ENCODE data around the gene TFB1M. TPM values are rescaled to one million over a fixed set of nuclear protein-coding genes. Genes with fewer than 3 reads are reported as not detected.

TFB1M gene
- total and polyA plus RNA-seq, 4 donors = 9.7 to 27.9 (median 19.0) TPM

DNA sequence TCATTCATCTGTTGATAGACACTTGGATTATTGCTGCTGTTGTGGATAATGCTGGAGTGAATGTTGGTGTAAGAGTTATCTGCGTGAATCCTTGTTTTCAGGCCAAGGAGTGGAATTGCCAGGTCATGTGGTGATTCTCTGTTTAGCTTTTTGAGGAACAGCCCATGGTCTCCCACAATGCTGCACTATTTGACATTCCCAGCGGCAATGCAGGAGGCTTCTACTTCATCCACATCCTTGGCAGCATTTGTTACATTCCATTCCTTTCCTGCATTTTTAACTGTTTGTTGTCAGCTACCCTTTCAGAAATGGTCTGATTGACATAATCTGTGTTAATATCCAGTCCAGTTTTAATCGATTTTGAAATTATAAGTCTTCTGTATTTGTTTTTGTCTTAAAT is 102.2 kb downstream of the TFB1M start:
- no peak for DNase-seq
- Histone ChIP-seq H3K9me3 (ENCODE audit: control insufficient read depth in 4 of 4, insufficient read depth in 3 of 4, low read length in 3 of 4) (peaks cover 0 to 2% (median 0%) of the 10 kb centered on the region in 4 donors), H3K4me1 (ENCODE audit: control insufficient read depth in 5 of 5, insufficient read depth in 5 of 5, low read length in 5 of 5) (peaks cover 0 to 9% (median 0%) of the 10 kb centered on the region in 5 donors), H3K4me3 (no peak overlapping the region), H3K27me3 (ENCODE audit: control insufficient read depth in 3 of 3, insufficient read depth in 3 of 3, low read length in 2 of 3) (no peaks in the 10 kb centered on the region), H3K9ac (ENCODE audit: insufficient read depth in 1 of 2, low read length in 2 of 2) (no peak overlapping the region), H3K27ac (ENCODE audit: low read depth in 1 of 2, low read length in 1 of 2) (no peak overlapping the region), H3K36me3 (ENCODE audit: control insufficient read depth in 4 of 4, insufficient read depth in 4 of 4, low read length in 4 of 4) (peaks cover 0 to 6% (median 0%) of the 10 kb centered on the region in 4 donors)
- 81 to 89% methylated on average over 3 of the region's 3 CpGs for WGBS, 2 donors
- TF ChIP-seq, protein P1, sequence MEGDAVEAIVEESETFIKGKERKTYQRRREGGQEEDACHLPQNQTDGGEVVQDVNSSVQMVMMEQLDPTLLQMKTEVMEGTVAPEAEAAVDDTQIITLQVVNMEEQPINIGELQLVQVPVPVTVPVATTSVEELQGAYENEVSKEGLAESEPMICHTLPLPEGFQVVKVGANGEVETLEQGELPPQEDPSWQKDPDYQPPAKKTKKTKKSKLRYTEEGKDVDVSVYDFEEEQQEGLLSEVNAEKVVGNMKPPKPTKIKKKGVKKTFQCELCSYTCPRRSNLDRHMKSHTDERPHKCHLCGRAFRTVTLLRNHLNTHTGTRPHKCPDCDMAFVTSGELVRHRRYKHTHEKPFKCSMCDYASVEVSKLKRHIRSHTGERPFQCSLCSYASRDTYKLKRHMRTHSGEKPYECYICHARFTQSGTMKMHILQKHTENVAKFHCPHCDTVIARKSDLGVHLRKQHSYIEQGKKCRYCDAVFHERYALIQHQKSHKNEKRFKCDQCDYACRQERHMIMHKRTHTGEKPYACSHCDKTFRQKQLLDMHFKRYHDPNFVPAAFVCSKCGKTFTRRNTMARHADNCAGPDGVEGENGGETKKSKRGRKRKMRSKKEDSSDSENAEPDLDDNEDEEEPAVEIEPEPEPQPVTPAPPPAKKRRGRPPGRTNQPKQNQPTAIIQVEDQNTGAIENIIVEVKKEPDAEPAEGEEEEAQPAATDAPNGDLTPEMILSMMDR (IDR thresholded peaks at IDR 0.05; ENCODE audit: control extremely low read depth, extremely low read depth) = no peak
- ATAC-seq (ENCODE audit: insufficient read depth, low FRiP score) = no peak

DNA sequence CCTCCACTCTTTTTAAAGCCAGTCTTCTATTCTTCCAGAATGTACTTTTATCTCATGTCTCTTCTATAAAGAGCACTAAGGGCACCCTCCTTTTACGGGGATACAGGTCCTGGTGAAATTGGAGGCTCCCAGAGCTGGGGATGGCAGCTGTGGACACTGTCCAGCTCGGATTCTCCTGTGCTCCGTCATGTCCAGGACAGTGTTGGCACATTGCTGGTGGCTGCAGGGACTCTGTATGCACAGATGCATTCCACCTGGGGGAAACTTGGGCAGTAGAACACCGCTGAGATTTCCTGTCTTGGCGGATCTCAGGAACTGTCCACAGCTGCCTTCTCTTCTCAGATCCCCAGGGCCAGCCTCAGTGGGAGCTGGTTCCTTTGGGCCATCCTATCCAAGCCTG is 107.1 kb downstream of the TFB1M start:
- WGBS, 2 donors = 82 to 94% methylated on average over 5 of the region's 5 CpGs
- TF ChIP-seq, protein P1 (IDR thresholded peaks at IDR 0.05; ENCODE audit: control extremely low read depth, extremely low read depth) = no peak
- H3K27me3 ChIP-seq (ENCODE audit: control insufficient read depth in 3 of 3, insufficient read depth in 3 of 3, low read length in 2 of 3) = no peaks in the 10 kb centered on the region

More for the DNA sequence above, 107.1 kb downstream of the TFB1M start:
- Histone ChIP-seq H3K27ac (ENCODE audit: low read depth in 1 of 2, low read length in 1 of 2) (no peak overlapping the region), H3K36me3 (ENCODE audit: control insufficient read depth in 4 of 4, insufficient read depth in 4 of 4, low read length in 4 of 4) (peaks cover 0 to 6% (median 0%) of the 10 kb centered on the region in 4 donors), H3K4me3 (no peak overlapping the region), H3K9ac (ENCODE audit: insufficient read depth in 1 of 2, low read length in 2 of 2) (no peak overlapping the region), H3K9me3 (ENCODE audit: control insufficient read depth in 4 of 4, insufficient read depth in 3 of 4, low read length in 3 of 4) (peaks cover 0 to 2% (median 0%) of the 10 kb centered on the region in 4 donors), H3K4me1 (ENCODE audit: control insufficient read depth in 5 of 5, insufficient read depth in 5 of 5, low read length in 5 of 5) (no peaks in the 10 kb centered on the region)
- DNase-seq (no peak), ATAC-seq (ENCODE audit: insufficient read depth, low FRiP score) (no peak)

Other genes starting within 250 kb of the TFB1M start
- gene CLDN20, start 50.5 kb downstream of the TFB1M start, total RNA-seq = not detected
- gene CLDN20, start 50.5 kb downstream of the TFB1M start, polyA plus RNA-seq = not detected
- not detected for gene NOX3, start 141.4 kb upstream of the TFB1M start, total RNA-seq
- not detected for gene NOX3, start 141.4 kb upstream of the TFB1M start, polyA plus RNA-seq

Measured in lung (tissue), 12 donors.